ENCODE data around the gene ADAMTSL3.

Gene ADAMTSL3

DNA sequence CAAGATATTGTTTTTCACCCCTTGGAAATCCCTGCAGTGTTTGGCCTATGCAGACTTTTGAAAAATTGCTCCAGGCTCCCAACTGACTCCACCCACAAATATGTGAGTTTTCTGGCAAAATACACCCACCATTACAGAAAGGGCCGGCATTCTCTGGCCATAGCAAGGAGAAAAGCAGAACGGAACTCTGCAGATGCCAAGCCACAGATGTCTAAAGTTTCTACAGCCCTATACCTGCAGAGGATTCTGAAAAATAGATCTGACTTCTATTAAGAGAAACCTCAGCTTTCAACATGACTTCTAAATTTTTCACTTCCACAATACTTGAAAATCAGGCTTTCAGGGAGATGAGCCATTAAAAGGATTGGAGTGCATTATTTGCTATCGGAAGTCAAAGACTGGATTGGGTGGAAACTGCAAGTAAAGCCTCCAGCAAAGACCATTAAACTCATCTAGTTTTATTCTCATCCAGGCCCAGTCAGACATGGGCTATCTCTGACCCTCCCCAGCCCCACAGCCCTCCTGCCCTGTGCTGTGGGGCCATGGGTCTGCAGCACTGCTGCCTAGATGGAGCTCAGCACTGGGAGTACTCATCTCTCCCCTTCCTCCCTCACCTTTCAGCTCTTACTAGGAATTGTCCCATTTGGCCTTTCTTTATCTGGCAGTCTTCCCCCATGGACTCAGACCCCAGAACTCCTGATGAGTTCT lies 338.6 kb downstream of the ADAMTSL3 start:
- no peak overlapping the region for H2AFZ ChIP-seq (ENCODE audit: low read depth, low read length, severe bottlenecking)
- no peaks in the 10 kb centered on the region for H3K9me2 ChIP-seq (replicated peaks; ENCODE audit: insufficient read depth, low read length)
- H4K20me1 ChIP-seq (ENCODE audit: low read depth, low read length): no peaks in the 10 kb centered on the region
- TF ChIP-seq EZH2phosphoT487 (conservative IDR thresholded peaks at IDR 0.05; ENCODE audit: low read length) (no peak), CTCF (IDR thresholded peaks at IDR 0.05; ENCODE audit: insufficient read depth, low read length, poor library complexity, severe bottlenecking) (no peak)
- H3F3A ChIP-seq (ENCODE audit: insufficient read depth): no peaks in the 10 kb centered on the region
- H3K27ac ChIP-seq (ENCODE audit: low read depth, low read length): peak overlapping the region; percentile 55
- H3K9me3 ChIP-seq (ENCODE audit: insufficient read depth, low read length): no peaks in the 10 kb centered on the region
- peak overlapping the region; percentile 19 for H3K4me2 ChIP-seq (ENCODE audit: low read depth, low read length, poor library complexity, severe bottlenecking)
- H3K36me3 ChIP-seq (ENCODE audit: low read length): no peaks in the 10 kb centered on the region
- no peaks in the 10 kb centered on the region for H3K27me3 ChIP-seq (ENCODE audit: low read length)
- H3K79me2 ChIP-seq (ENCODE audit: insufficient read depth, low read length): no peaks in the 10 kb centered on the region
- no peak overlapping the region for H3K9ac ChIP-seq (ENCODE audit: low read length)
- no peak overlapping the region for H3K4me3 ChIP-seq (ENCODE audit: insufficient read depth, low read length, poor library complexity, severe bottlenecking)

GRCh38 chr15:83993591-83993990 lies 339.7 kb downstream of the ADAMTSL3 start:
- Histone ChIP-seq H3F3A (ENCODE audit: insufficient read depth) (no peaks in the 10 kb centered on the region), H3K9ac (ENCODE audit: low read length) (no peak overlapping the region), H3K4me3 (ENCODE audit: insufficient read depth, low read length, poor library complexity, severe bottlenecking) (no peak overlapping the region), H2AFZ (ENCODE audit: low read depth, low read length, severe bottlenecking) (no peak overlapping the region), H3K27ac (ENCODE audit: low read depth, low read length) (no peak overlapping the region), H3K36me3 (ENCODE audit: low read length) (no peaks in the 10 kb centered on the region), H3K27me3 (ENCODE audit: low read length) (no peaks in the 10 kb centered on the region), H4K20me1 (ENCODE audit: low read depth, low read length) (no peaks in the 10 kb centered on the region), H3K9me2 (replicated peaks; ENCODE audit: insufficient read depth, low read length) (no peaks in the 10 kb centered on the region), H3K9me3 (ENCODE audit: insufficient read depth, low read length) (no peaks in the 10 kb centered on the region), H3K4me2 (ENCODE audit: low read depth, low read length, poor library complexity, severe bottlenecking) (peak overlapping the region; percentile 19), H3K79me2 (ENCODE audit: insufficient read depth, low read length) (no peaks in the 10 kb centered on the region)
- no peak for TF ChIP-seq EZH2phosphoT487 (conservative IDR thresholded peaks at IDR 0.05; ENCODE audit: low read length)
- peak; percentile 27 for TF ChIP-seq CTCF (IDR thresholded peaks at IDR 0.05; ENCODE audit: insufficient read depth, low read length, poor library complexity, severe bottlenecking)

GRCh38 chr15:83998486-83998885 lies 344.6 kb downstream of the ADAMTSL3 start:
- Histone ChIP-seq H3K4me2 (ENCODE audit: low read depth, low read length, poor library complexity, severe bottlenecking) (no peak overlapping the region), H3F3A (ENCODE audit: insufficient read depth) (no peaks in the 10 kb centered on the region), H3K36me3 (ENCODE audit: low read length) (no peaks in the 10 kb centered on the region), H3K9me2 (replicated peaks; ENCODE audit: insufficient read depth, low read length) (no peaks in the 10 kb centered on the region), H3K4me3 (ENCODE audit: insufficient read depth, low read length, poor library complexity, severe bottlenecking) (no peak overlapping the region), H3K9ac (ENCODE audit: low read length) (no peak overlapping the region), H3K79me2 (ENCODE audit: insufficient read depth, low read length) (no peaks in the 10 kb centered on the region), H3K9me3 (ENCODE audit: insufficient read depth, low read length) (no peaks in the 10 kb centered on the region), H2AFZ (ENCODE audit: low read depth, low read length, severe bottlenecking) (no peak overlapping the region), H4K20me1 (ENCODE audit: low read depth, low read length) (no peaks in the 10 kb centered on the region), H3K27me3 (ENCODE audit: low read length) (no peaks in the 10 kb centered on the region), H3K27ac (ENCODE audit: low read depth, low read length) (no peak overlapping the region)
- no peak for TF ChIP-seq EZH2phosphoT487 (conservative IDR thresholded peaks at IDR 0.05; ENCODE audit: low read length)
- TF ChIP-seq CTCF (IDR thresholded peaks at IDR 0.05; ENCODE audit: insufficient read depth, low read length, poor library complexity, severe bottlenecking): no peak

Data from SU-DHL-6 (cell line).